Measurements from ENCODE around the gene ABHD12B.

The ABHD12B gene

DNA sequence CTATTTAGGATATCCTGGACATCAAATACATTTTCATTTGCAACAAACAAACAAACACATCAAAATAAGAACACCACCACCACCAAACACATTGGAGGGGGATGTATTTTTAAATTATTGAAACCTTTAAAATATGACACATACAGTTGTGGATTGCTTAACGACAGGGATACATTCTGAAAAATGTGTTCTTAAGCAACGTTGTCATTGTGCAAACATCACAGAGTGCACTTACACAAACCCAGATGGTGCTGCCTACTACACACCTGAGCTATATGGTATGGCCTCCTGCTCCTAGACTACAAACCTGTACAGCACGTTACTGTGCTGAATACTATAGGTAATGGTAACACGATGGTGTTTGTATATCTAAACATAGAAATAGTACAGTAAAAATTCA, 53.0 kb downstream of the ABHD12B start:
- H3K4me1 ChIP-seq (ENCODE audit: control insufficient read depth, insufficient read depth, low read length), result peaks cover 7% of the 10 kb centered on the region; the same call in 1 of the 2 replicates

DNA sequence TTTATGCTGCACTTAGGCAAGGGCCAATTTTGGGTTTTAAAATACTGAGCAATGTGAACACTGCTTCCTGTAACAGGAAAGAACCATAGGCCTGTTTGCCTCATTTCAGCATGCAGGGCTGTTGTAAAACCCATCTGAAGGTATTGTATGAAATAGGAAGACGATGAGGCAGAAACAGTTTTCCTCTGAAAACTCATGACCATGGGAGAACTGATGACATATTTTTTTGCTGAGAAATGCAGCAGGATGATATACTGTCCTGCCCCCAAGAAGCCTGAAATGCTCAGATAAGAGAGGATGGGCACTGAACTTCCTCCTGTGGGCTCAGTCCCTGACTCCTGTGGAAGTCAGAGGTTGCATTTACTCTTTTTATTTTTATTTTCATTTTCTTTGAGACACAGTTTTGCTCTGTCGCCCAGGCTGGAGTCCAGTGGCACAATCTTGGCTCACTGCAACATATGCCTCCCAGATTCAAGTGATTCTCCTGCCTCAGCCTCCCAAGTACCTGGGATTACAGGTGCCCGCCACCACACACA, 55.1 kb downstream of the ABHD12B start:
- H3K4me3 ChIP-seq (ENCODE audit: low read depth, low read length), result no peak overlapping the region
- peaks cover 69% of the 10 kb centered on the region for H3K36me3 ChIP-seq (ENCODE audit: control insufficient read depth, insufficient read depth, low read length)
- no peaks in the 10 kb centered on the region for H3K27me3 ChIP-seq (ENCODE audit: control insufficient read depth, insufficient read depth, low read length)
- H3K4me1 ChIP-seq (ENCODE audit: control insufficient read depth, insufficient read depth, low read length), result no peaks in the 10 kb centered on the region
- H3K9me3 ChIP-seq (ENCODE audit: control insufficient read depth, insufficient read depth, low read depth, low read length), result no peaks in the 10 kb centered on the region
- no peak overlapping the region for H3K9ac ChIP-seq (ENCODE audit: low read length)
- no peak overlapping the region for H3K27ac ChIP-seq (ENCODE audit: low read depth, low read length)

More for the DNA sequence above, 53.0 kb downstream of the ABHD12B start:
- no peak overlapping the region for H3K4me3 ChIP-seq (ENCODE audit: low read depth, low read length)
- H3K27me3 ChIP-seq (ENCODE audit: control insufficient read depth, insufficient read depth, low read length), result no peaks in the 10 kb centered on the region
- H3K9ac ChIP-seq (ENCODE audit: low read length), result no peak overlapping the region
- H3K27ac ChIP-seq (ENCODE audit: low read depth, low read length), result no peak overlapping the region
- no peaks in the 10 kb centered on the region for H3K9me3 ChIP-seq (ENCODE audit: control insufficient read depth, insufficient read depth, low read depth, low read length)
- peaks cover 59% of the 10 kb centered on the region for H3K36me3 ChIP-seq (ENCODE audit: control insufficient read depth, insufficient read depth, low read length)

DNA sequence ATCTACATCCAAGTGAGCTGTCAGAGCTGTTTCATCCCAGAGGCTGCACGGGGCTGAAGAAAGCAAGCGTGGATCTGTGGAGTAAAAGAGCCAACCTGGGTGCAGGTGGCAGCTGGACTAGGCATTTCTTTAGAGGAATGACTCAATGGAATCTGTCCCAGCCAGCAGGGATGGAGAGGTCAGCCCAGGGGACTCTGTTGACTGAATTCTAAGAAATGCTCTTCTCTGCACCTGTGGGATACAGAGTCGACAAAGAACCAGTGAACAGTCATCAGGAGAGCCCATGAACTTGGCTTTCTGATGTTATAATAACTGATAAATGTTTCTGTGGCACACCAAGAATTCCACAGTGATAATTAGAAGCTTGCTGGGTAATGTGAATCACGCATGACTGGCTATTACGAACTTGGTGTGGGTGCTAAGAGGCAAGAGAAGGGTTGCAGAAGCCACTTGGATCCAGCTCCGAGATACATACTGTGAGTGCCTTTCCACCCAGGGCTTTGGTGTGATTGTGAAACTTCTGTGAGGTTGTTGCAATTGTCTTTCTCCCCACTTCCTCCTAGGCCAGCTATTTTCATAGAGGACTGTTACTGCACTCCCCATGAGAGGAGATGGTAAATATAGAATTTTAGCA, 56.3 kb downstream of the ABHD12B start:
- H3K9me3 ChIP-seq (ENCODE audit: control insufficient read depth, insufficient read depth, low read depth, low read length), result no peaks in the 10 kb centered on the region
- H3K9ac ChIP-seq (ENCODE audit: low read length), result no peak overlapping the region
- no peaks in the 10 kb centered on the region for H3K4me1 ChIP-seq (ENCODE audit: control insufficient read depth, insufficient read depth, low read length)
- no peak overlapping the region for H3K27ac ChIP-seq (ENCODE audit: low read depth, low read length)
- no peak overlapping the region for H3K4me3 ChIP-seq (ENCODE audit: low read depth, low read length)
- H3K27me3 ChIP-seq (ENCODE audit: control insufficient read depth, insufficient read depth, low read length), result no peaks in the 10 kb centered on the region
- peaks cover 69% of the 10 kb centered on the region for H3K36me3 ChIP-seq (ENCODE audit: control insufficient read depth, insufficient read depth, low read length)

DNA sequence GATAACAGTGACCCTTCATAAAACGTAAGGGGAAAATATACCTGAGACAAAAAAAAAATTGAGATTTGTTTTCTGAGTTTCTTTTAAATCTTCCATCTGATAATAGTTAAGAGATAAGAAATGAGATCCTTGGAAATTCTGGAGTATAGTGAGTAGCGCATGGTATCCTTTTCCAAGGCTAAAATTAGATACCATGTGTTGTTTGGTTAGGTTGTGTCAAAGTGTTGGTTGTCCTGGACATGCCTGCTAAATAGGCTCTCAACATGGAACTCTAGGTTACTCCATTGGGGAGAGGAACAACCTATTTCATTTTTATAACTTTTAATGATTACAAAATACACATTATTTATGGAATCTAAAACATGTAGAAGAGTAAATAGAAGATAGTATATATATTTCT, 57.7 kb downstream of the ABHD12B start:
- H3K27ac ChIP-seq (ENCODE audit: low read depth, low read length), result no peak overlapping the region
- H3K9ac ChIP-seq (ENCODE audit: low read length), result no peak overlapping the region
- H3K9me3 ChIP-seq (ENCODE audit: control insufficient read depth, insufficient read depth, low read depth, low read length), result no peaks in the 10 kb centered on the region
- no peaks in the 10 kb centered on the region for H3K27me3 ChIP-seq (ENCODE audit: control insufficient read depth, insufficient read depth, low read length)
- no peaks in the 10 kb centered on the region for H3K4me1 ChIP-seq (ENCODE audit: control insufficient read depth, insufficient read depth, low read length)
- H3K36me3 ChIP-seq (ENCODE audit: control insufficient read depth, insufficient read depth, low read length), result peaks cover 69% of the 10 kb centered on the region
- no peak overlapping the region for H3K4me3 ChIP-seq (ENCODE audit: low read depth, low read length)

DNA sequence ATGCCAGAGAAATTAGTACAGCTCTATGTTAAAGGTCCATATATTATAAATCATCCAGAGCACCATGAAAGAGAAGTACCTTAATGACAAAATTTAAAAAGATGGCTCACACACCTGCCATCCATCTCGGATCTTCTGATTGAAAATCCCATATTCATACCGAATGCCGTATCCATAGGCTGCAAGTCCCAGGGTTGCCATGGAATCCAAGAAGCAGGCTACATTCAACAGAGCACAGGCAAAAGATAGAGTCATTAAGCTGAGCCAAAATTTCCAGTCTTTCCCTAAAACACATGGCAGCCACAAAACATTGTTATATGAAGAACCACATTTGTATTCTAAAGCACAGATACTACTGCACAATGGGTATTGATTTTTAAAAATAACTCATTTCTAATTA, 59.7 kb downstream of the ABHD12B start:
- H3K9me3 ChIP-seq (ENCODE audit: control insufficient read depth, insufficient read depth, low read depth, low read length), result no peaks in the 10 kb centered on the region
- no peak overlapping the region for H3K4me3 ChIP-seq (ENCODE audit: low read depth, low read length)
- H3K9ac ChIP-seq (ENCODE audit: low read length), result no peak overlapping the region
- H3K36me3 ChIP-seq (ENCODE audit: control insufficient read depth, insufficient read depth, low read length), result peaks cover 73% of the 10 kb centered on the region
- no peaks in the 10 kb centered on the region for H3K27me3 ChIP-seq (ENCODE audit: control insufficient read depth, insufficient read depth, low read length)
- no peaks in the 10 kb centered on the region for H3K4me1 ChIP-seq (ENCODE audit: control insufficient read depth, insufficient read depth, low read length)
- no peak overlapping the region for H3K27ac ChIP-seq (ENCODE audit: low read depth, low read length)

DNA sequence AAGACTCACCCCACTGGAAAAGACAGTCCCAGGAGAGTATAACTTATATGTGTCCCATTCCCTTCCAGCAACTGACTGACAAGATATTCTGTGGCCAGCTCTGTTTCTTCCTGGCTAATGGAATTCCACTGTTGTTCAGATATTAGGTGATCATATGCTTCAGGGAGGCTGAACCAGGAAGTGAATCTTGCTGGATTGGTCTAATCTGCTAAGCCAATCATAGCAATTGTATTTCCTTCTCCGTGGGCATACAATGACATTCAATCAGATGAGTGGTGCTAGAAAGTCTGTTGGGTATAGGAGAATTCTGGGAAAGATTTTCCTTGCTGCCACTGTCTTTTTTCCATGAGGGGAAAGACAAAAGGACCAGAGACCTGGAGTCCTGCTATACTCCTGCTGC, 60.3 kb downstream of the ABHD12B start:
- Histone ChIP-seq H3K9me3 (ENCODE audit: control insufficient read depth, insufficient read depth, low read depth, low read length) (no peaks in the 10 kb centered on the region), H3K4me3 (ENCODE audit: low read depth, low read length) (no peak overlapping the region), H3K27me3 (ENCODE audit: control insufficient read depth, insufficient read depth, low read length) (no peaks in the 10 kb centered on the region), H3K4me1 (ENCODE audit: control insufficient read depth, insufficient read depth, low read length) (no peaks in the 10 kb centered on the region; the same call in 1 of the 2 replicates), H3K9ac (ENCODE audit: low read length) (no peak overlapping the region), H3K36me3 (ENCODE audit: control insufficient read depth, insufficient read depth, low read length) (peaks cover 70% of the 10 kb centered on the region), H3K27ac (ENCODE audit: low read depth, low read length) (no peak overlapping the region)

DNA sequence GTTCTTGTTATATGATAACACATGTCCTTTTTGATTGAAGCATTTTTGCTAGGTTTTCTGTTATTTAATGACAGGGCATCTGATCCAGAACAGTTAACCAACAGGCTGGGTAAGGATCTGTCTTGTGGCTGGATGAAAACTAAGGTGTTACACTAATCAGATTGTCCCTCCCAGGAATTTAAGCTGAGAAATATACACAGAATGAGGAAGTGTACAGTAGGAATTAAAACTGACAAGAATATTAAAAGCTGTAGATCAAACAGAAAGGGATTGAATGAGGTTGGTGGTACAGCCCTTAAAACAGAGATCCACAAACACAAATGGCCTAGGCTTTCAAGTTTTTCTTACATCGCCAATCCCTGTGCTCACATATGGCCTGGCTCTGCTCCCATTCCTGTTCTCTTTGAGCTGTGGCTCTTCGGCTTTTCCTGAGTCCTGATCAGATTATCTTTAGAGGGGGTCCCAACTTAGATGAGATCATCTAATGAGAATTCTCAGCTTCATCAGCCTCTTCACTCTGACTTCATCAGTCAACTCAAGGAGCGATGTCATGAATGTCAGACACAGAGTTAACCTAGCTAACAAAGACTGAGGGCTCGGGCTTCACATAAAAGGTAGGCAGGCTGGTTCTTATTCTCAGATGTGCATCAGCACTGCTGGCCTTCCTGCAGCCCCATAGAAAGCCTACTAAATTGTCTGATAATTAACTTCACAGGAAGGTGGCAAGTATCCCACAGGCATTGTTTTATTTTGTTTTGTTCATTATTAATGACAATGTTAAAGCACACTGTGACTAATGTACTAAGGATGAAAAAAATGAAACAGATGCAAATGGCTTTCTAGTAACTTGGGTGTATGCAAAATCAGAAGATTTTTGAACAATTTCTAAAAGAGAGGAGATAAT, 61.0 kb downstream of the ABHD12B start:
- Histone ChIP-seq H3K9me3 (ENCODE audit: control insufficient read depth, insufficient read depth, low read depth, low read length) (no peaks in the 10 kb centered on the region), H3K4me3 (ENCODE audit: low read depth, low read length) (no peak overlapping the region), H3K27me3 (ENCODE audit: control insufficient read depth, insufficient read depth, low read length) (no peaks in the 10 kb centered on the region), H3K4me1 (ENCODE audit: control insufficient read depth, insufficient read depth, low read length) (no peaks in the 10 kb centered on the region; the same call in 1 of the 2 replicates), H3K27ac (ENCODE audit: low read depth, low read length) (no peak overlapping the region), H3K9ac (ENCODE audit: low read length) (no peak overlapping the region), H3K36me3 (ENCODE audit: control insufficient read depth, insufficient read depth, low read length) (peaks cover 67% of the 10 kb centered on the region)

DNA sequence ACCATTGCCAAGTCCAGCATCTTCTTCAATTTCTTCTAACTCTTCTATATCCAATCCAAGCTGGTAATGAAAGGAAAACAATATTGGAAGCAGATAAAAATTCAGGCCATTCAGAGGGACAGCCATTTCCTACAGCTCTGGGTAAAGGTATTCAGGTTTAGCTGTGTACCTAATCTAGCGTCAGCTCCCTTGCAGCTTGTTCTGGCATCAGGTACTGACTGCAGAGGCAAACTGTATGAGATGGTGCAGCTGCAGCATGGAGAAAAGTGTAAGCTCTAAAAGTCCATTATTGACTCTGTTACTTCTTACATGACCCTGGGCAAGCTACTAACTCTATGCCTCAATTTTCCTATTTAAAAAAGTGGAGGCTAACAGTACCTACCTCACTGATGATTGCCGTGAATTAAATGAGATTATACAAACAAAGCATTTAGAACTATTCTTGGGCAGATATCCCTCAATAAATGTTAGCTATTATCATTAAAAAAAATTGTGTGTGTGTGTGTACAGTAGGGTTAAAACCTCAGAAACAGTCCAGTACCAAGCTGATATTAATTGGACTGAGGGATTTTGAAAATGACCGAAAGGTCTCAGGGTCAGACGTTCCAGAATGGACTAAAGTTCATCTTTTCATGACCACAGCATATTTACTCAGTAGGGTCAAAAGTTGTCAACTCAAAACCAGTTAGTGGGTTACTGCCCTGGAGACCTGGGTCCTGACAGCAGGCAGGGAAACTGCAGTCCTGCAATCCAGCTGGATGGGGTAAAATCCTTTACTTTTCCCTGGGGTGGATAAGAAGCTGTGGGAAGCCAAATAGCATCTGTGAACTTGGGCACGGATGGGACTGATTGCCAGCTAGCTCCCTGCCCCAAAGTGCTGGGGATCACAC, 63.5 kb downstream of the ABHD12B start:
- no peaks in the 10 kb centered on the region; the same call in 1 of the 2 replicates for H3K4me1 ChIP-seq (ENCODE audit: control insufficient read depth, insufficient read depth, low read length)
- peaks cover 48% of the 10 kb centered on the region for H3K36me3 ChIP-seq (ENCODE audit: control insufficient read depth, insufficient read depth, low read length)
- no peaks in the 10 kb centered on the region for H3K27me3 ChIP-seq (ENCODE audit: control insufficient read depth, insufficient read depth, low read length)
- H3K9me3 ChIP-seq (ENCODE audit: control insufficient read depth, insufficient read depth, low read depth, low read length), result no peaks in the 10 kb centered on the region
- no peak overlapping the region for H3K4me3 ChIP-seq (ENCODE audit: low read depth, low read length)
- no peak overlapping the region for H3K9ac ChIP-seq (ENCODE audit: low read length)
- H3K27ac ChIP-seq (ENCODE audit: low read depth, low read length), result no peak overlapping the region

DNA sequence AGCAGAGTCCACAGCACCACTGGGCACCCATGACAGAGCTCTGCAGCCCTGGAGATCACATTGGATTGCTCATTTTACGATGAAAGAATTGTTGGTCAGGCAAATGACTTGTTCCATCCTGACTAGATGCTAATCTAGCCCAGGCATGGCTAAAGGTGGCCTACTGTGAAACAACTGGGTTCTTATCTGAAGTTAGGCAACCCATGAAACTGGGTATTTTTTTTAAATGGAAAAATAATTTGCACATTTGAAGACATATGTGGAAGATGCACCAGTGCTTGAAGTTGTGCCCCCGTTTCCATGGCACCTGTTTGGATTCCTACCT, 64.1 kb downstream of the ABHD12B start:
- no peaks in the 10 kb centered on the region for H3K27me3 ChIP-seq (ENCODE audit: control insufficient read depth, insufficient read depth, low read length)
- no peaks in the 10 kb centered on the region for H3K9me3 ChIP-seq (ENCODE audit: control insufficient read depth, insufficient read depth, low read depth, low read length)
- H3K27ac ChIP-seq (ENCODE audit: low read depth, low read length), result no peak overlapping the region
- H3K9ac ChIP-seq (ENCODE audit: low read length), result no peak overlapping the region
- H3K36me3 ChIP-seq (ENCODE audit: control insufficient read depth, insufficient read depth, low read length), result peaks cover 45% of the 10 kb centered on the region
- no peaks in the 10 kb centered on the region; the same call in 1 of the 2 replicates for H3K4me1 ChIP-seq (ENCODE audit: control insufficient read depth, insufficient read depth, low read length)
- no peak overlapping the region for H3K4me3 ChIP-seq (ENCODE audit: low read depth, low read length)

DNA sequence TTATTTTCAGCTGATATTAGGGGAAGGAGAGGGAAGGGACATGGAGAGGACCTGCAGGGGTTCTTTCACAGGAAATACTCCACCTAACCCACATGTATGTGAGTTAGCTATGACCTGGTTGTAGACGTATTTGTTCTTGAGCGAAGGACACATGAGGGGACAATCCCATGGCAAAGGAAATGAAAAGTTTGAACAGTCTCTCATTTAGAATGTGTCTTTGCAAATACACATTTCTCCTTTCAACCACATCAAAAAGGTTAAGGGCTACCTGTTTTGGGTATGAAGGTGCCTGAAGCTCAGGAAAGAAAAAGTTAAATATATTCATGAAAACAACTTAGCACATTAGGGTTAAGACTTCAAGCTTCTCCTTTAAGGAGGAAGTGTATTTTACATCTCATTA, 65.0 kb downstream of the ABHD12B start:
- no peak overlapping the region for H3K27ac ChIP-seq (ENCODE audit: low read depth, low read length)
- H3K27me3 ChIP-seq (ENCODE audit: control insufficient read depth, insufficient read depth, low read length), result no peaks in the 10 kb centered on the region
- H3K9ac ChIP-seq (ENCODE audit: low read length), result no peak overlapping the region
- H3K4me3 ChIP-seq (ENCODE audit: low read depth, low read length), result no peak overlapping the region
- peaks cover 45% of the 10 kb centered on the region for H3K36me3 ChIP-seq (ENCODE audit: control insufficient read depth, insufficient read depth, low read length)
- no peaks in the 10 kb centered on the region for H3K9me3 ChIP-seq (ENCODE audit: control insufficient read depth, insufficient read depth, low read depth, low read length)
- H3K4me1 ChIP-seq (ENCODE audit: control insufficient read depth, insufficient read depth, low read length), result peaks cover 2% of the 10 kb centered on the region; the same call in 1 of the 2 replicates

Measured in HUES6 (cell line).